SK-N-SH (cell line): ENCODE results near the gene HOXC5. TPM values are rescaled to one million over a fixed set of nuclear protein-coding genes. Genes with fewer than 3 reads are reported as not detected.

ENCODE experiments used
- CTCF ChIA-PET: fragments of 300-600, 350-600 bp; formaldehyde crosslinking; extraction: SDS; loops from one replicate; lab custom pipeline; 2021; lab: Yijun Ruan, JAX
- POLR2A ChIA-PET: fragments of 350-600 bp; sonication (Branson Sonifier 250); formaldehyde crosslinking; extraction: SDS; loops from one replicate; lab custom pipeline; 2020; ENCODE audit warnings: antibody characterized with exemption, inconsistent platforms; lab: Yijun Ruan, JAX
- DNase-seq: peaks from one replicate; pipeline ENCODE4 v3.0.0; 2012
- H2AFZ ChIP-seq: fragments of 200-600 bp; sonication (generic); 2 replicates; pipeline ENCODE4 v1.8.1; 2016; ENCODE audit warnings: antibody characterized with exemption, mild to moderate bottlenecking, low read depth
- H3F3A ChIP-seq: fragments of 200-600 bp; sonication (generic); replicated peaks from 2 replicates; pipeline ENCODE3; 2016; ENCODE audit warnings: antibody characterized with exemption, mild to moderate bottlenecking; ENCODE audit not compliant: insufficient read depth
- H3K27ac ChIP-seq, 2 experiments: fragments of 200-500 bp in 1 of 2; fragments of 200-600 bp in 1 of 2; sonication (Bioruptor generic) in 1 of 2; sonication (generic), shearing (Covaris generic) in 1 of 2; 2 replicates each; pipeline versions ENCODE4 v1.5.1 to v1.6.1; 2014 to 2016; ENCODE audit warnings: low read depth in 2 of 2, inconsistent platforms in 1 of 2, low read length in 1 of 2, mild to moderate bottlenecking in 1 of 2, mixed read lengths in 1 of 2
- H3K27me3 ChIP-seq: fragments of 200-600 bp; sonication (generic), shearing (Covaris generic); 2 replicates; pipeline ENCODE4 v1.6.1; 2016; ENCODE audit warnings: mixed run types; ENCODE audit not compliant: insufficient read depth
- H3K36me3 ChIP-seq, 2 experiments: fragments of 200-500 bp in 1 of 2; fragments of 200-600 bp in 1 of 2; sonication (Bioruptor generic) in 1 of 2; sonication (generic) in 1 of 2; replicated peaks in 1 of 2; 2 replicates each; pipeline versions ENCODE3 to v1.5.1; 2014 to 2016; ENCODE audit warnings: low read length in 1 of 2, mild to moderate bottlenecking in 1 of 2; ENCODE audit not compliant: insufficient read depth in 2 of 2, control insufficient read depth in 1 of 2
- H3K4me1 ChIP-seq, 2 experiments: fragments of 200-500 bp in 1 of 2; fragments of 200-600 bp in 1 of 2; sonication (Bioruptor generic) in 1 of 2; sonication (generic), shearing (Covaris generic) in 1 of 2; 2 replicates each; pipeline versions ENCODE4 v1.5.1 to v1.6.1; 2014 to 2016; ENCODE audit warnings: low read depth in 1 of 2, low read length in 1 of 2, mixed run types in 1 of 2; ENCODE audit not compliant: insufficient read depth in 2 of 2, control insufficient read depth in 1 of 2
- H3K4me2 ChIP-seq: fragments of 200-600 bp; sonication (generic), shearing (Covaris generic); 2 replicates; pipeline ENCODE4 v1.6.1; 2017; ENCODE audit warnings: mixed run types
- H3K4me3 ChIP-seq, 2 experiments: fragments of 200-500 bp in 1 of 2; fragments of 200-600 bp in 1 of 2; sonication (Bioruptor generic) in 1 of 2; sonication (generic), shearing (Covaris generic) in 1 of 2; 2 replicates each; pipeline versions ENCODE4 v1.5.1 to v1.8.1; 2014 to 2016; ENCODE audit warnings: low read depth in 2 of 2, inconsistent platforms in 1 of 2, low read length in 1 of 2, mild to moderate bottlenecking in 1 of 2, mixed read lengths in 1 of 2, moderate library complexity in 1 of 2
- H3K79me2 ChIP-seq: fragments of 200-600 bp; sonication (generic); 2 replicates; pipeline ENCODE4 v1.8.1; 2017; ENCODE audit warnings: mild to moderate bottlenecking; ENCODE audit not compliant: insufficient read depth
- H3K9ac ChIP-seq: fragments of 200-600 bp; sonication (generic); 2 replicates; pipeline ENCODE4 v1.6.1; 2017; ENCODE audit warnings: mixed run types
- H3K9me2 ChIP-seq: fragments of 200-600 bp; sonication (generic); 2 replicates; pipeline ENCODE4 v1.6.1; 2017; ENCODE audit warnings: mixed run types
- H3K9me3 ChIP-seq: fragments of 200-600 bp; sonication (generic); 2 replicates; pipeline ENCODE4 v1.6.1; 2017; ENCODE audit warnings: mixed run types, mild to moderate bottlenecking, moderate library complexity
- H4K20me1 ChIP-seq: fragments of 200-600 bp; sonication (generic); 2 replicates; pipeline ENCODE4 v1.6.1; 2017; ENCODE audit warnings: mild to moderate bottlenecking, mixed run types; ENCODE audit not compliant: insufficient read depth
- CHD2 ChIP-seq: fragments of 150-350 bp; IDR thresholded peaks from 2 replicates; pipeline ENCODE4 v1.6.1; 2018; ENCODE audit warnings: low read length; ENCODE audit not compliant: partially characterized antibody
- ELF1 ChIP-seq: IDR thresholded peaks from 2 replicates; pipeline ENCODE4 v1.4.0; 2012
- EP300 ChIP-seq, 2 experiments: IDR thresholded peaks; 2 replicates each; pipeline versions ENCODE4 v1.4.0 to v1.6.1; 2012; ENCODE audit warnings: borderline replicate concordance in 1 of 2, low read depth in 1 of 2, low read length in 1 of 2
- EZH2phosphoT487 ChIP-seq: fragments of 200-600 bp; sonication (generic); IDR thresholded peaks from 2 replicates; pipeline ENCODE4 v1.6.1; 2017; ENCODE audit warnings: low read depth, mixed run types, mild to moderate bottlenecking, antibody characterized with exemption, moderate library complexity, borderline replicate concordance
- FOSL2 ChIP-seq: IDR thresholded peaks from 2 replicates; pipeline ENCODE4 v1.4.0; 2012; ENCODE audit warnings: low read depth, mild to moderate bottlenecking, moderate library complexity, borderline replicate concordance
- FOXM1 ChIP-seq: IDR thresholded peaks from 2 replicates; pipeline ENCODE4 v1.4.0; 2012; ENCODE audit warnings: low read depth, mild to moderate bottlenecking
- IRF3 ChIP-seq: fragments of 150-350 bp; IDR thresholded peaks from 2 replicates; pipeline ENCODE4 v1.6.1; 2016; ENCODE audit warnings: mild to moderate bottlenecking, low read depth, low read length
- JUND ChIP-seq: IDR thresholded peaks from 2 replicates; pipeline ENCODE4 v1.4.0; 2012
- NFIC ChIP-seq: IDR thresholded peaks from 2 replicates; pipeline ENCODE4 v1.4.0; 2012; ENCODE audit warnings: borderline replicate concordance
- NRF1 ChIP-seq: IDR thresholded peaks from 2 replicates; pipeline ENCODE4 v1.6.1; 2012; ENCODE audit warnings: low read depth, mild to moderate bottlenecking, low read length
- PBX3 ChIP-seq: IDR thresholded peaks from 2 replicates; pipeline ENCODE4; 2012
- RCOR1 ChIP-seq: fragments of 150-350 bp; IDR thresholded peaks from 2 replicates; pipeline ENCODE4 v1.6.1; 2017; ENCODE audit warnings: antibody characterized with exemption, low read length
- RFX5 ChIP-seq: IDR thresholded peaks from 2 replicates; pipeline ENCODE4 v1.6.1; 2012; ENCODE audit warnings: mild to moderate bottlenecking, improper control_type of control experiment, low read length
- RXRA ChIP-seq: IDR thresholded peaks from 2 replicates; pipeline ENCODE4 v1.4.0; 2012; ENCODE audit warnings: low read depth, mild to moderate bottlenecking, borderline replicate concordance
- SIN3A ChIP-seq: IDR thresholded peaks from 2 replicates; pipeline ENCODE4 v1.6.1; 2012; ENCODE audit warnings: low read depth, mild to moderate bottlenecking, low read length, moderate library complexity, borderline replicate concordance
- SMC3 ChIP-seq: IDR thresholded peaks from 2 replicates; pipeline ENCODE4 v1.6.1; 2012; ENCODE audit warnings: low read depth, low read length, improper control_type of control experiment
- TEAD4 ChIP-seq: IDR thresholded peaks from 2 replicates; pipeline ENCODE4 v1.4.0; 2012; ENCODE audit warnings: mild to moderate bottlenecking, borderline replicate concordance; ENCODE audit not compliant: insufficient read depth
- USF2 ChIP-seq: fragments of 150-350 bp; IDR thresholded peaks from 2 replicates; pipeline ENCODE4 v1.6.1; 2017; ENCODE audit warnings: antibody characterized with exemption, low read length, low read depth, borderline replicate concordance
- YY1 ChIP-seq: IDR thresholded peaks from 2 replicates; pipeline ENCODE4 v1.4.0; 2012; ENCODE audit warnings: low read depth, mild to moderate bottlenecking
- WGBS: methylation state at CpG from one replicate; pipeline ENCODE4 v1.1.6; 2017; ENCODE audit warnings: low lambda C conversion rate; 5-methylcytosine and 5-hydroxymethylcytosine counted together
- polyA plus RNA-seq, 3 experiments: library from polyadenylated mRNA; depleted of rRNA; stranded (reverse); fragments of >200 nt; gene quantifications; 2 replicates each; pipeline ENCODE4 v1.2.3, GENCODE V29; 2012

Gene HOXC5
- polyA plus RNA-seq, 1 of the 3 experiments (the other 2 are of a cell fraction): 2.1 TPM

GRCh38 chr12:54004841-54005530 lies 27.9 kb upstream of the HOXC5 start:
- no peaks in the 10 kb centered on the region for H3K27me3 ChIP-seq
- no peaks in the 10 kb centered on the region for H3K36me3 ChIP-seq
- H3K27ac ChIP-seq: no peak overlapping the region
- H3K9ac ChIP-seq: no peak overlapping the region
- CTCF ChIA-PET: interaction anchor here (0.9 to 24.5 kb wide), 21 partner anchors 11 to 395 kb away, joined by 3 to 568 read pairs (median 6); partner anchors contain the start of genes HOXC10, HOXC5, HOXC6 and SMUG1
- no peaks in the 10 kb centered on the region for H3F3A ChIP-seq
- no peak overlapping the region for H3K4me2 ChIP-seq
- H3K9me3 ChIP-seq: no peaks in the 10 kb centered on the region
- H3K9me2 ChIP-seq: no peaks in the 10 kb centered on the region
- H3K4me1 ChIP-seq: peaks cover 0 to 26% of the 10 kb centered on the region in 2 experiments; a peak in 1 of 4 replicates
- TF ChIP-seq CHD2 (no peak), SIN3A (no peak), PBX3 (no peak), SMC3 (no peak), JUND (no peak), EZH2phosphoT487 (no peak), NRF1 (no peak), RCOR1 (no peak), EP300 (IDR thresholded peaks at IDR 0.05; ENCODE audit: borderline replicate concordance in 1 of 2, low read depth in 1 of 2, low read length in 1 of 2) (no peak), YY1 (no peak), USF2 (no peak), IRF3 (no peak), NFIC (no peak), RFX5 (no peak), TEAD4 (no peak), RXRA (no peak), FOSL2 (no peak), FOXM1 (no peak), ELF1 (no peak)
- no peak for DNase-seq
- H3K79me2 ChIP-seq: no peaks in the 10 kb centered on the region
- POLR2A ChIA-PET: no interaction called here
- H4K20me1 ChIP-seq: no peaks in the 10 kb centered on the region
- no peak overlapping the region for H2AFZ ChIP-seq
- 81% methylated on average over 31 of the region's 31 CpGs for WGBS
- H3K4me3 ChIP-seq: no peak overlapping the region
